GM19099 (cell line): ENCODE results near the gene PVR.

ENCODE experiments used
- POLR2A ChIP-seq: IDR thresholded peaks from 3 replicates; pipeline ENCODE4 v1.6.1; 2011; ENCODE audit warnings: low read depth; ENCODE audit not compliant: insufficient read length; ENCODE audit errors: extremely low read depth

The PVR gene

GRCh38 chr19:44635581-44636438 is 7.9 kb upstream of the PVR start:
- TF ChIP-seq POLR2A = no peak

GRCh38 chr19:44636439-44637389 is 7.0 kb upstream of the PVR start:
- no peak for TF ChIP-seq POLR2A

GRCh38 chr19:44637390-44637764 is 6.3 kb upstream of the PVR start:
- no peak for TF ChIP-seq POLR2A

DNA sequence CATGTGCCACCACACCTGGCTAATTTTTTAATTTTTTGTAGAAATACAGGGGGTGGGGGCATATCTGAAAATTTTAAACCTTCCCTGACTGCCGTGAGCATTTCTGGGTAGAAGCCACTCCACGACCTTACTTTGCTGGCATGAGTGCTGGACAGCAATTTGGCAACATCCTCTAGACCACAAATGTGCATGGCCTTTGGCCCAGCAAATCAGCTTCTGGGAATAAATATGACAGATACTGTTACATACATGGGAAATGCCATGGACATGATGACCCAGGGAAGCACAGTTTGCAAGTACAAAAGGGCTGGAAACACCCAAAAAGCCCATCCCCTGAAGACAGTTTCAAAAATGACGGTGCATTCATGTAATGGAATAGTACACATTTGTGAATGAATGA is 3.2 kb upstream of the PVR start:
- TF ChIP-seq POLR2A = no peak

DNA sequence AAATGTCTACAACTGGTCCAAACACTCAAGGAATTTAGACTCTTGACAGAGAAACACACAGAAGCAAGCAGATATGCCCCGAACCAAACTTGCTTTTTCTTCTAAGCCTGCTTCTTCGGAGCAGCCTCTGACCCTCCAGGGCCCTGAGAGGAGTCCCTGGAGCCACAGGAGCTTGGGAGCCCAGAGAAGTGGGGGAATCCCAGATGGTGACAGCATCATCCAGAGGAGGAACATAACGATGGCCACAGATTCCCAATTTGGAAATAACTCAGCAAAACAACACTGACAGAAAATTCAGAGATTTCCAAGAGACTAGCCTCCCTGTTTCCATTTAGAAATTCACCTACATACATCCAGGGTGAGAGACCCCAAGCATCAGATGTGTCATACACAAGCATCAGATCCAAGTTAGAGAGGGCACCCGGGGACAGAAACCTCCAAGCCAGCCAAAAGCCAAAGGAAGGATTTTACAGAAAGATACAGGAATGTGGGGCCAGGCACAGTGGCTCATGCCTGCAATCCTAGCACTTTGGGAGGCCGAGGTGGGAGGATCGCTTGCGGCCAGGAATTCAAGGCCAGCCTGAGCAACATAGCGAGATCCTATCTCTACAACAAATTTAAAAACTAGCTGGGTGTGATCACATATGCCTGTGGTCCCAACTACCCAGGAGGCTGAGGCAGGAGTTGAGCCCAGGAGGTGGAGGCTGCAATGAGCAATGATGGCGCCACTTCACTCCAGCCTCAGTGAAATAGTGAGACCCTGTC is 2.0 kb upstream of the PVR start:
- TF ChIP-seq POLR2A = no peak

GRCh38 chr19:44642377-44642776 is 1.3 kb upstream of the PVR start:
- TF ChIP-seq POLR2A = no peak

GRCh38 chr19:44644402-44645016 is 799 bp downstream of the PVR start:
- no peak for TF ChIP-seq POLR2A

DNA sequence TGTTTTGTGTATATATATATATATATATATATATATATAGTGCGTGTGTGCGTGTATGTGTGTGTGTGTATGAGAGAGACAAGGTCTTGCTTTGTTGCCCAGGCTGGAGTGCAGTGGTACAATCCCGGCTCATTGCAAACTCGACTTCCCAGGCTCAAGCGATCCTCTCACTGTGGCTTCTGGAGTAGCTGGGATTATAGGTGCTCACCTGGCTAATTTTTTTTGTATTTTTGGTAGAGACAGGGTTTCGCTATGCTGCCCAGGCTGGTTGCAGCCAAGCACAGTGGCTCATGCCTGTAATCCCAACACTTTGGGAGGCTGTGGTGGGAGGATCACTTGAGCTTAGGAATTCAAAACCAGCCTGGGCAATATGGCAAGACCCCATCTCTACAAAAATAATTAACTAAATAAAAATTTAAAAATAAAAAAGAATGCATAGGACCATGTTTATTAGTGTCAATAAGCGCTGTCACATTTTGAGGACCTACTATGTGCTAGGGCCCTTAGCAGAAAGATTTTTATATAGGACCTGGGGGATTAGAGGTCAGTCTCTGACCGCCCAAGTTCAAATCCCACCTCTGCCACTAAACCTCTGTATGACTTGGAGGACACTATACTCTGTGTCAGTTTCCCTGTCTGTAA is 1.8 kb downstream of the PVR start:
- no peak for TF ChIP-seq POLR2A

DNA sequence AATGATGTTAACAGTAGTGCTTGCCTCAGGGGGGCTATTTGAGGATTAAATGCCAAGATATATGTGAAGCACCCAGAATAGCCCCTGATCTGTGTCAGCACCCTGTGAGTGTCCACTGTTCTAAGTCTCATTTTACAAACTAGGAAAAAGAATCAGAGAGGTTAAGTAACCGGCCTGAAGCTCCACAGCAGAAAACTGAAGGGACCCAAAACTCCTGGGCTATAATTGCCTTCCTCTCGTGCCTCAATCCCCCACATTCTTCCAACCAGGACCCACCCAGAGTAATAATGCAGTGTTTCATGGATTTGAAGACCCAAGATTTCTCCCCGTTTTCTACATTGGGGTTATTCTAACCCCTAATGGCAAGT is 2.3 kb downstream of the PVR start:
- TF ChIP-seq POLR2A = no peak

- TF ChIP-seq POLR2A = no peak
These were observed 3.4 kb downstream of the PVR start for GRCh38 chr19:44647144-44647543.

GRCh38 chr19:44648631-44649251 is 5.0 kb downstream of the PVR start:
- TF ChIP-seq POLR2A = no peak

DNA sequence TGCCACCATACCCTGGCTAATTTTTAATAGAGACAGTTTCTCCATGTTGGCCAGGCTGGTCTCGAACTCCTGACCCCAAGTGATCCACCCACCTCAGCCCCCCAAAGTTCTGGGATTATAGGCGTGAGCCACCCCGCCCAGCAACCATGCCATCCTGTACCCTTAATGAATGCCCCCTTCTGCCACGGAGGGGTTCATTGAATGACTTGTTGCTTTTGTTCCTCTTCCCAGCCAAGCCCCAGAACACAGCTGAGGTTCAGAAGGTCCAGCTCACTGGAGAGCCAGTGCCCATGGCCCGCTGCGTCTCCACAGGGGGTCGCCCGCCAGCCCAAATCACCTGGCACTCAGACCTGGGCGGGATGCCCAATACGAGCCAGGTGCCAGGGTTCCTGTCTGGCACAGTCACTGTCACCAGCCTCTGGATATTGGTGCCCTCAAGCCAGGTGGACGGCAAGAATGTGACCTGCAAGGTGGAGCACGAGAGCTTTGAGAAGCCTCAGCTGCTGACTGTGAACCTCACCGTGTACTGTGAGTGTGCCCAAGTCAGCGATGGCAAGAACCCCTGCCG is 6.0 kb downstream of the PVR start:
- no peak for TF ChIP-seq POLR2A

DNA sequence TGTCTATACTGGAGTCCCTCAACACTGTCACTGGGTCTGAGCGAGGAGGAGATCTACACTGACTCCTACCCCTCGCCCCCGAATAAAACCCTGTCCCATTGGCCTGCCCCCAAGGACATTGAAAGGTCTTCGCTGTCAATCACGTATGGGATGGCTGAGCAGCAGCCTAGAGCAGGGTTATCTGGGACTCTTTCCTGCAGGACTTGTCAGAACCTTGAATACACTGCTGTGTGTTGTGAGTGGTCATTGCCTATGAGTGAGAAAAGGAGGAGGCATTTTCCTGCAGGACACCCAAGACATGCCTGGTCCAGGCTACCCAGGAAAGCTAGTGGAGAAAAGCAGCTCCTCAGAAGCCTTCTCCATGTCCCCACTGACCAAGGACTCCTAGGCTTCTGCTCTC is 9.6 kb downstream of the PVR start:
- no peak for TF ChIP-seq POLR2A
